Hematopoietic multipotent progenitor cell treated with erythropoietin and hydrocortisone succinate and interleukin-3 and kit ligand, for 15 days (in vitro differentiated cells): ENCODE results near the gene FXYD2.
"Not testable (repeated sequence)": the region's sequence is repeated elsewhere in the genome, so short reads cannot be mapped to it uniquely, and the experiment has no call there.

Source experiments
- DNase-seq: peaks from one replicate; pipeline ENCODE4 v3.0.0-alpha.2; 2015; ENCODE audit warnings: low spot score

The FXYD2 gene

GRCh38 chr11:117820516-117820915 lies 4.0 kb downstream of the FXYD2 start:
- no peak for DNase-seq

- DNase-seq, result no peak
These were observed 4.5 kb downstream of the FXYD2 start for GRCh38 chr11:117820071-117820470.

- DNase-seq, result no peak
These were observed 5.2 kb downstream of the FXYD2 start for GRCh38 chr11:117819096-117820040.

GRCh38 chr11:117818041-117818873 lies 6.3 kb downstream of the FXYD2 start:
- DNase-seq, result no peak

GRCh38 chr11:117817368-117818040 lies 7.0 kb downstream of the FXYD2 start:
- DNase-seq, result peak; percentile 62

GRCh38 chr11:117816846-117817367 lies 7.6 kb downstream of the FXYD2 start:
- DNase-seq, result no peak

GRCh38 chr11:117816151-117816741 lies 8.3 kb downstream of the FXYD2 start:
- no peak for DNase-seq

GRCh38 chr11:117815262-117815803 lies 9.2 kb downstream of the FXYD2 start:
- DNase-seq, result no peak

GRCh38 chr11:117814766-117815261 lies 9.7 kb downstream of the FXYD2 start:
- no peak for DNase-seq

GRCh38 chr11:117814204-117814765 lies 10.3 kb downstream of the FXYD2 start:
- no peak for DNase-seq

- not testable (repeated sequence) for DNase-seq
These were observed 14.5 kb downstream of the FXYD2 start for GRCh38 chr11:117810056-117810451.

- no peak for DNase-seq
These were observed 15.1 kb downstream of the FXYD2 start for GRCh38 chr11:117809236-117810055.

GRCh38 chr11:117808784-117809183 lies 15.8 kb downstream of the FXYD2 start:
- no peak for DNase-seq

- DNase-seq, result peak; percentile 69
These were observed 16.8 kb downstream of the FXYD2 start for GRCh38 chr11:117807482-117808327.

GRCh38 chr11:117806846-117807245 lies 17.7 kb downstream of the FXYD2 start:
- DNase-seq, result no peak

- no peak for DNase-seq
These were observed 19.5 kb downstream of the FXYD2 start for GRCh38 chr11:117805045-117805444.

GRCh38 chr11:117803896-117804295 lies 20.6 kb downstream of the FXYD2 start:
- DNase-seq, result no peak

- DNase-seq, result no peak
These were observed 24.9 kb downstream of the FXYD2 start for GRCh38 chr11:117799634-117800033.
